Measurements from ENCODE around the gene P4HA2. TPM values are rescaled to one million over a fixed set of nuclear protein-coding genes. Genes with fewer than 3 reads are reported as not detected.

P4HA2 gene
- total RNA-seq, 1 experiment from 2014 or later: 15.1 TPM

- TF ChIP-seq PRDM15 (CRISPR knock-in tag; IDR thresholded peaks at IDR 0.05) (no peak), FOXP1 (CRISPR knock-in tag; IDR thresholded peaks at IDR 0.05; ENCODE audit: borderline replicate concordance) (no peak), NR2C2 (CRISPR knock-in tag; IDR thresholded peaks at IDR 0.05) (no peak), ZNF121 (CRISPR knock-in tag; IDR thresholded peaks at IDR 0.05) (no peak), IRF2 (CRISPR knock-in tag; IDR thresholded peaks at IDR 0.05; ENCODE audit: borderline replicate concordance, low read depth) (no peak), ZNF396 (CRISPR knock-in tag; IDR thresholded peaks at IDR 0.05; ENCODE audit: borderline replicate concordance) (no peak), ZNF232 (CRISPR knock-in tag; IDR thresholded peaks at IDR 0.05) (no peak)
- TF ChIP-seq, protein P1, sequence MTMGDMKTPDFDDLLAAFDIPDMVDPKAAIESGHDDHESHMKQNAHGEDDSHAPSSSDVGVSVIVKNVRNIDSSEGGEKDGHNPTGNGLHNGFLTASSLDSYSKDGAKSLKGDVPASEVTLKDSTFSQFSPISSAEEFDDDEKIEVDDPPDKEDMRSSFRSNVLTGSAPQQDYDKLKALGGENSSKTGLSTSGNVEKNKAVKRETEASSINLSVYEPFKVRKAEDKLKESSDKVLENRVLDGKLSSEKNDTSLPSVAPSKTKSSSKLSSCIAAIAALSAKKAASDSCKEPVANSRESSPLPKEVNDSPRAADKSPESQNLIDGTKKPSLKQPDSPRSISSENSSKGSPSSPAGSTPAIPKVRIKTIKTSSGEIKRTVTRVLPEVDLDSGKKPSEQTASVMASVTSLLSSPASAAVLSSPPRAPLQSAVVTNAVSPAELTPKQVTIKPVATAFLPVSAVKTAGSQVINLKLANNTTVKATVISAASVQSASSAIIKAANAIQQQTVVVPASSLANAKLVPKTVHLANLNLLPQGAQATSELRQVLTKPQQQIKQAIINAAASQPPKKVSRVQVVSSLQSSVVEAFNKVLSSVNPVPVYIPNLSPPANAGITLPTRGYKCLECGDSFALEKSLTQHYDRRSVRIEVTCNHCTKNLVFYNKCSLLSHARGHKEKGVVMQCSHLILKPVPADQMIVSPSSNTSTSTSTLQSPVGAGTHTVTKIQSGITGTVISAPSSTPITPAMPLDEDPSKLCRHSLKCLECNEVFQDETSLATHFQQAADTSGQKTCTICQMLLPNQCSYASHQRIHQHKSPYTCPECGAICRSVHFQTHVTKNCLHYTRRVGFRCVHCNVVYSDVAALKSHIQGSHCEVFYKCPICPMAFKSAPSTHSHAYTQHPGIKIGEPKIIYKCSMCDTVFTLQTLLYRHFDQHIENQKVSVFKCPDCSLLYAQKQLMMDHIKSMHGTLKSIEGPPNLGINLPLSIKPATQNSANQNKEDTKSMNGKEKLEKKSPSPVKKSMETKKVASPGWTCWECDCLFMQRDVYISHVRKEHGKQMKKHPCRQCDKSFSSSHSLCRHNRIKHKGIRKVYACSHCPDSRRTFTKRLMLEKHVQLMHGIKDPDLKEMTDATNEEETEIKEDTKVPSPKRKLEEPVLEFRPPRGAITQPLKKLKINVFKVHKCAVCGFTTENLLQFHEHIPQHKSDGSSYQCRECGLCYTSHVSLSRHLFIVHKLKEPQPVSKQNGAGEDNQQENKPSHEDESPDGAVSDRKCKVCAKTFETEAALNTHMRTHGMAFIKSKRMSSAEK (CRISPR knock-in tag; IDR thresholded peaks at IDR 0.05; ENCODE audit: borderline replicate concordance): no peak
- TF ChIP-seq, protein P2, sequence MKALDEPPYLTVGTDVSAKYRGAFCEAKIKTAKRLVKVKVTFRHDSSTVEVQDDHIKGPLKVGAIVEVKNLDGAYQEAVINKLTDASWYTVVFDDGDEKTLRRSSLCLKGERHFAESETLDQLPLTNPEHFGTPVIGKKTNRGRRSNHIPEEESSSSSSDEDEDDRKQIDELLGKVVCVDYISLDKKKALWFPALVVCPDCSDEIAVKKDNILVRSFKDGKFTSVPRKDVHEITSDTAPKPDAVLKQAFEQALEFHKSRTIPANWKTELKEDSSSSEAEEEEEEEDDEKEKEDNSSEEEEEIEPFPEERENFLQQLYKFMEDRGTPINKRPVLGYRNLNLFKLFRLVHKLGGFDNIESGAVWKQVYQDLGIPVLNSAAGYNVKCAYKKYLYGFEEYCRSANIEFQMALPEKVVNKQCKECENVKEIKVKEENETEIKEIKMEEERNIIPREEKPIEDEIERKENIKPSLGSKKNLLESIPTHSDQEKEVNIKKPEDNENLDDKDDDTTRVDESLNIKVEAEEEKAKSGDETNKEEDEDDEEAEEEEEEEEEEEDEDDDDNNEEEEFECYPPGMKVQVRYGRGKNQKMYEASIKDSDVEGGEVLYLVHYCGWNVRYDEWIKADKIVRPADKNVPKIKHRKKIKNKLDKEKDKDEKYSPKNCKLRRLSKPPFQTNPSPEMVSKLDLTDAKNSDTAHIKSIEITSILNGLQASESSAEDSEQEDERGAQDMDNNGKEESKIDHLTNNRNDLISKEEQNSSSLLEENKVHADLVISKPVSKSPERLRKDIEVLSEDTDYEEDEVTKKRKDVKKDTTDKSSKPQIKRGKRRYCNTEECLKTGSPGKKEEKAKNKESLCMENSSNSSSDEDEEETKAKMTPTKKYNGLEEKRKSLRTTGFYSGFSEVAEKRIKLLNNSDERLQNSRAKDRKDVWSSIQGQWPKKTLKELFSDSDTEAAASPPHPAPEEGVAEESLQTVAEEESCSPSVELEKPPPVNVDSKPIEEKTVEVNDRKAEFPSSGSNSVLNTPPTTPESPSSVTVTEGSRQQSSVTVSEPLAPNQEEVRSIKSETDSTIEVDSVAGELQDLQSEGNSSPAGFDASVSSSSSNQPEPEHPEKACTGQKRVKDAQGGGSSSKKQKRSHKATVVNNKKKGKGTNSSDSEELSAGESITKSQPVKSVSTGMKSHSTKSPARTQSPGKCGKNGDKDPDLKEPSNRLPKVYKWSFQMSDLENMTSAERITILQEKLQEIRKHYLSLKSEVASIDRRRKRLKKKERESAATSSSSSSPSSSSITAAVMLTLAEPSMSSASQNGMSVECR (CRISPR knock-in tag; IDR thresholded peaks at IDR 0.05; ENCODE audit: borderline replicate concordance): no peak
- TF ChIP-seq, protein P3, sequence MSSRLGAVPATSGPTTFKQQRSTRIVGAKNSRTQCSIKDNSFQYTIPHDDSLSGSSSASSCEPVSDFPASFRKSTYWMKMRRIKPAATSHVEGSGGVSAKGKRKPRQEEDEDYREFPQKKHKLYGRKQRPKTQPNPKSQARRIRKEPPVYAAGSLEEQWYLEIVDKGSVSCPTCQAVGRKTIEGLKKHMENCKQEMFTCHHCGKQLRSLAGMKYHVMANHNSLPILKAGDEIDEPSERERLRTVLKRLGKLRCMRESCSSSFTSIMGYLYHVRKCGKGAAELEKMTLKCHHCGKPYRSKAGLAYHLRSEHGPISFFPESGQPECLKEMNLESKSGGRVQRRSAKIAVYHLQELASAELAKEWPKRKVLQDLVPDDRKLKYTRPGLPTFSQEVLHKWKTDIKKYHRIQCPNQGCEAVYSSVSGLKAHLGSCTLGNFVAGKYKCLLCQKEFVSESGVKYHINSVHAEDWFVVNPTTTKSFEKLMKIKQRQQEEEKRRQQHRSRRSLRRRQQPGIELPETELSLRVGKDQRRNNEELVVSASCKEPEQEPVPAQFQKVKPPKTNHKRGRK (CRISPR knock-in tag; IDR thresholded peaks at IDR 0.05; ENCODE audit: borderline replicate concordance): no peak
Measured at GRCh38 chr5:132224716-132225115, 2.9 kb downstream of the P4HA2 start (continued).

GRCh38 chr5:132223861-132224260, 3.8 kb downstream of the P4HA2 start:
- TF ChIP-seq MXD4 (CRISPR knock-in tag; IDR thresholded peaks at IDR 0.05; ENCODE audit: borderline replicate concordance) (no peak), SOX15 (CRISPR knock-in tag; IDR thresholded peaks at IDR 0.05) (no peak), TP53 (CRISPR knock-in tag; IDR thresholded peaks at IDR 0.05) (no peak)
- TF ChIP-seq, protein P4, sequence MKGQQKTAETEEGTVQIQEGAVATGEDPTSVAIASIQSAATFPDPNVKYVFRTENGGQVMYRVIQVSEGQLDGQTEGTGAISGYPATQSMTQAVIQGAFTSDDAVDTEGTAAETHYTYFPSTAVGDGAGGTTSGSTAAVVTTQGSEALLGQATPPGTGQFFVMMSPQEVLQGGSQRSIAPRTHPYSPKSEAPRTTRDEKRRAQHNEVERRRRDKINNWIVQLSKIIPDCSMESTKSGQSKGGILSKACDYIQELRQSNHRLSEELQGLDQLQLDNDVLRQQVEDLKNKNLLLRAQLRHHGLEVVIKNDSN (CRISPR knock-in tag; IDR thresholded peaks at IDR 0.05): no peak
- no peak for ATAC-seq
- Mint-ChIP-seq H3K9me3 (no peaks in the 10 kb centered on the region), H3K4me1 (peaks cover 19% of the 10 kb centered on the region), H3K27ac (no peak overlapping the region), H3K36me3 (no peaks in the 10 kb centered on the region), H3K4me3 (no peak overlapping the region), H3K27me3 (ENCODE audit: low read depth) (peaks cover 27% of the 10 kb centered on the region)
- CTCF ChIA-PET: no interaction called here
- no peak for DNase-seq (ENCODE audit: low spot score)
- POLR2A ChIA-PET: no interaction called here

Data from WTC11 (cell line).